ENCODE results near the gene KRTAP1-3.
"Not testable (repeated sequence)": the region's sequence is repeated elsewhere in the genome, so short reads cannot be mapped to it uniquely, and the experiment has no call there.

Gene KRTAP1-3

DNA sequence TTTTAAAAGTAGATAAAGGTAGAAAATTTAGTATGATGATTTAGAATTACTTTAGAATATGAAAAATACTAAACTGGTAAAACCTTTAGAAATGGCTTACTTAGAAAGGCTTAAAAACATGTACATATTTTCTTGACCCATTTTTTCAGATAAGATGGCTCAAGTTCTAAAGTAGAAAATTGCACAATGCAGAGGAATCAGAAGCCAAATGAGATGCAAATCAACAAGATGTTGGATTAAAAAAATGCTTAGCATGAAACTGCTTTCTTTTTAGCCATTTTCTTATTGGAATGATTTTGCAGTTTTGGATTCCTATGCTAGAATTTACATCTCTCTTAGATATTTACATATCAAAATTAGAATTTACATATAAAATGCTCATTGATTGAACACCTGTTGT is 24.2 kb downstream of the KRTAP1-3 start:
- DNase-seq (ENCODE audit: low read depth in 2 of 2) = no peak

DNA sequence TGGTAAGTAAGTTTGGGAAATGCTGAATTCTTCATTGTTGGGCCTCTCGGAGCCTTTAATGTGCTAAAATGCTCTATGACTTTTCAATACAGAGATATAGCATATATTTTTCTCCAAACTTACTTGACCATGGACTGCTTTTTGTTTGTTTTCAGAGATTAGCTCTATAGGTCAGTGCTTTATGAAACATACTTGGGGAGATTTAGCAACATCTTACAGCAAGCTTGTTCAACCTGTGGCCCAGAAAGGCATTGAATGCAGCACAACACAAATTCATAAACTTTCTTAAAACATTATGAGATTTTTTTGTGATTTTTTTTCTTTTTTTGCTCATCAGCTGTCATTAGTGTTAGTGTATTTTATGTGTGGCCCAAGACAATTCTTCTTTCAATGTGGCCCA is 24.7 kb downstream of the KRTAP1-3 start:
- no peak for DNase-seq (ENCODE audit: low read depth in 2 of 2)

DNA sequence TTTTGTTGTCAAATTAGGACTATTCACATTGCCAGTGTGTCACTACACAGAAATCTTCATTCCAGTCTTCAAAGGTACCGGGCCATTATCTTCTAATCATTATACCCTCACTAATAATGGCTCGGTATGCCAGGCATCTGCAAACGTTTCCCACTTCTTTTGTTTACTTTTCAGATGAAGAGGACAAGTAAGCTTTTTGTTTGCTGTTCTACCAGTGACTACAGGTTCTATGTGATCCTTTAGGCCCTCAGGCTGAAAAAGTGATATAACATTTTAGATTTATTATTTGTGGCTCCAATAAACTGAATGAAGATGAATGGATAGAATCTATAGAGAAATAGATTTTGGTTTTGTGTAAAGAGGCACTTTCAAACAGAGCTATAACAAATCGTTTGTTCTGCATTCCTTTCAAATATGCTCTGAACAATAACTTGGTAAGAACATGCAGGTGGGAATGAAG is 25.3 kb downstream of the KRTAP1-3 start:
- DNase-seq (ENCODE audit: low read depth in 2 of 2) = no peak

DNA sequence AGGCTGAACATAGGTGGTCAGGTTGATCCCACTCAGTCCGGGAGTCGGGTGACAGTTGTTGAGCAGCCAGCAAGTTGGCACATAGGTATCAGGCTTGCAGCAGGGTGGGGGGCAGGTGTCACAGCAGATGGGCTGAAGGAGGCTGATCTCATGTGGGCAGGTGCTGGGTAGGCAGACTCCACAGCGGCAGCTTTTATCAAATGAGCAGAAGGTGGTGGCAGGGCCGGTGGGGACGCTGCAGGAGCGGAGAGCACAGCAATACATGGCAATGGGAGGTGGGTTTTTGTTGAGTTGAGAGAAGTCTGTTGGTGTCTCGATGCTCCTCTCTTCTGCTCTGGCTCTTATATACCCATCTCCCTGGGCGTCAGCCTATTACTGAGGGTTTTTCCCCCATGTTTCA is 25.9 kb downstream of the KRTAP1-3 start, which contains the start of gene KRTAP3-1:
Gene KRTAP3-1, minus strand, starts transcription at position 318 of the 400 bp plus-strand sequence. Its CDS starts 54 bp downstream, at position 264.
- no peak for DNase-seq (ENCODE audit: low read depth in 2 of 2)

DNA sequence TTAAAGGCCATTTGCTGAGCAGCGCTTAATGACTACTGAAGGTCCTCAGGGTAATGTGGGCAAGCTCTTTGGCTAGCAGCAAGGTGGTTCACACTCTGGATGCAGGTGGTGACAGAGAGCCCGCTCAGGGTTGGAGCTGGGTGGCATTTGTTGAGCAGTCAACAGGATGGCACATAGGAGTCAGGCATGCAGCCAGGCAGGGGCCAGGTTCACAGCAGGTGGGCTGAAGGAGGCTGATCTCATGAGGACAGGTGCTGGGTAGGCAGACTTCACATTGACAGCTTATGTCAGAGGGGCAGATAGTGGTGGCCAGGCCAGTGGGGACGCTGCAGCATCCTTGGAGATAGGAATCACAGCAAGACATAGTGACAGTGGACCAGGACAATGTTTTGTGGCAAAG is 30.3 kb downstream of the KRTAP1-3 start:
- DNase-seq (ENCODE audit: low read depth in 2 of 2) = no peak

DNA sequence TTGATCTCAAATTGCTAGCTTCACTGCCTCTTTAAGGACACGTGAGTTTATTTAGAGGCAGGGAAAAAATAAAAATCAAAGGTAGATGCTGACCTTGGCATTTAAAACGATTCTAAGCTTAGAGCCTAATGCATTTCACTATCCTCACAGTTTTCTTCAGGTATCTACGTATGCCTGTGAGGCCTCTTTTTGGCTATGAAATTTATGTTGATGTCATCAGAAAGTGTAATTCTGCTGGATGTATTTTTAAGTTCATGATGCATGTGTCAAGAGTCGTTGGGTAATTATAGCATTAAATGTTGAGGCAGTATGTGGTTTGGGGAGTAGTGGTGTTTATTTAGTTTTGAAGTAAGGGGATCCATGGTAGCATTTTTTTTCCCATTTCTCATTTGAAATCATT is 30.7 kb downstream of the KRTAP1-3 start:
- no peak for DNase-seq (ENCODE audit: low read depth in 2 of 2)

DNA sequence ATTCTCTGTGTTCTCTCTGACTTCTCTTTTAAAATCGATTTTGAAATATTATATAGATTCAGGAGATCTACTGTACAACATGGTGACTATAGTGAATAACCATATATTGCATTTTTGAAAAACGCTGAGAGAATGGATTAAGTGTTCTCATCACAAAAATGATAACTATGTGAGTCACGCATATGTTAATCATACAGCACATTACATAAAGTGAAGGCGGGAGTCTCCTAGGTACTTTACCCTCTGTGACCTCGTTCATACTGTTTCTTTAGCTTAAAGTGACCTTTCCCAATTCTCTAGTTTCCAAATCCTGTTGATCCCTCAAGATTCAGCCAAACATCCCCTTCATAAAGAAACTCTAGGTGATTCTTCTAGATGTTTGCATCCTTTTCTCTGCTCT is 31.9 kb downstream of the KRTAP1-3 start:
- no peak for DNase-seq (ENCODE audit: low read depth in 2 of 2)

DNA sequence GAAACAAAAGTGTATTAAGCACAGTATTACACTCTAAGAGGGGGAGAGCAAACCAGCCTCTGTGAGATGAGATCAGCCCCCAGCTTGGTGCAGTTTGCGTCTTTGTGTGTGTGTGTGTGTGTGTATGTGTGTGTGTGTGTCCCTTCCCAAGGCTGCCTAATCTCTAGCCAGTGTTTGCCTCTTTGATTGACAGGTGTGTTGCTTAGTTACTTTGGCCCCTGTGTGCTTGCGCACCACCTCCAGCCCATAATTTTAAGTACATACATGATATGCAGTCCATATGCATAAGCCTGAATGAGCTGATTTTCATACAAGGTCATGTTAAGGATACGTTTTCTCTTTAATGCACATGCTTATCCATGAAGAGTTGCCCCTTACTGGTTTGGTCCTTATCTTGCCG is 32.9 kb downstream of the KRTAP1-3 start:
- DNase-seq (ENCODE audit: low read depth in 2 of 2) = no peak

DNA sequence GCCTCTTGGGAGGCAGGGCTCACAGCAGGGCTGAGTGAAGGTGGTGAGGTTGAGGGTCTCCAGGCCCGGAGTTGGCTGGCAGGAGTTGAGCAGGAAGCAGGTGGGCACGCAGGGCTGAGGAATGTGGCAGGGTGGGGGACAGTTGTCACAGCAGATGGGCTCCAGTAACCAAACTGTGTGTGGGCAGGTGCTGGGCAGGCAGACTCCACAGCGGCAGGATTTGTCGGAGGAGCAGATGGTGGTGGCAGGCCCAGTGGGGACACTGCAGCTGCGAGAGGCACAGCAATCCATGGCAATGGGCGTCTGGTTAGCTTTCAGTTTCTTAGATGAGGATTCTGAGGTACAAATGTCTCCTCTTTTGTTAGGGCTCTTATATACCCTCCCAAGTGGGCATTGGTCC is 35.1 kb downstream of the KRTAP1-3 start, which contains the start of gene KRTAP3-2:
Gene KRTAP3-2, minus strand, starts transcription at position 344 of the 400 bp plus-strand sequence. Its CDS starts 53 bp downstream, at position 291.
- DNase-seq (ENCODE audit: low read depth in 2 of 2) = not testable (repeated sequence)

DNA sequence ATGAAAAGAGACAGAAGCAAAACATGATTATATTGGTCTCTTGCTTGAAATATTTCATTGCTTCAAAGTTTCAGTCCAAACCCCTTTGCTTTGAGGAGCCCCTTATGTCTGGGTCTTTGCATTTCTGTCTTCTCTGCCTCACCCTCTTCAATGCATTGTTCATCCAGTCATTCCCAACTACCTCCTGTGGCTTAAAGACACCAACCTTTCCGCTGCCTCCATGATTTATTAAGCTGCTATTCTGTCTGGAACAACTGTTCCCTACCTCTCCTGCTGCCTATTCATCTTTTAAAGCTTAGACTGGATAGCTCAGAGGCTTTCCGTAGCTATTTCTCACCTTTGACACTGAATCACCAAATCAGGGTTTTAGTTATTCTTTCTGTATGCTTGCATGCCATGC is 37.3 kb downstream of the KRTAP1-3 start:
- DNase-seq (ENCODE audit: low read depth in 2 of 2) = no peak

DNA sequence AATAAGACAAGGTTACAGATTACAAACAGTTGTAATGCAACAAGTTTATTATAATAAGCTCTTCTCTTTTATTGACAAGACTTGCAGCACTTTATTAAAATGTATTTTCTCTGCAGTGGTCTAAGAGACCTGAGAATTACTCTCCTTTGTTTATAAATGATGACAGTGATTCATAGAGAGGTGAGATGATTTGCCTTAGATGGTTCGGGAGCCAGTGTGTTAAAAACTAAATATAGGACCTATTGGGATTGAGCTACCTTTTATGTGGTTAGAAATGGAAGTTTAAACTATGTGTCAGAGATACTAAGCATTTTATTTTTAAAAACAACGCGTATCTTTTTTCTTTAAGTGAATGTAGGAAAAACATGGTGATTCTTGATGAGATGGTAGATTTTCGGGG is 37.8 kb downstream of the KRTAP1-3 start:
- no peak for DNase-seq (ENCODE audit: low read depth in 2 of 2)

DNA sequence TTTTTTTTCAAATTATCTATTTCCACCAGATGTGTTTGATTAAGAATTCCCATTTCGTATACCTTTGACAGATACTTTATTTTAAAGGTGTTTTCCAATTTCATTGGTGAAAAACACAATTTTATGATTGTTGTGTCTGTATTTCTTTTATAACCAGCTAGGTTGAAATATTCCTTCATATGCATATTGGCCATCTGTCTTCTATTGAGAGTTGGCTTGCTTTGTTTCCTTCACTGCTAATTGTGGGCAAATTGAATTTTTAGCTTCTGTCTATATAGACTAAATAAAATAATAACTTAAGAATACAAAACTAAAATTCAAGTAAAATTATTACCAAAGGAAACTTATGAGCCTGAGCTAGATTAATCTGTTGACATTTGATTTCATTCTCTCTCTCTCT is 39.6 kb downstream of the KRTAP1-3 start:
- DNase-seq (ENCODE audit: low read depth in 2 of 2) = no peak

DNA sequence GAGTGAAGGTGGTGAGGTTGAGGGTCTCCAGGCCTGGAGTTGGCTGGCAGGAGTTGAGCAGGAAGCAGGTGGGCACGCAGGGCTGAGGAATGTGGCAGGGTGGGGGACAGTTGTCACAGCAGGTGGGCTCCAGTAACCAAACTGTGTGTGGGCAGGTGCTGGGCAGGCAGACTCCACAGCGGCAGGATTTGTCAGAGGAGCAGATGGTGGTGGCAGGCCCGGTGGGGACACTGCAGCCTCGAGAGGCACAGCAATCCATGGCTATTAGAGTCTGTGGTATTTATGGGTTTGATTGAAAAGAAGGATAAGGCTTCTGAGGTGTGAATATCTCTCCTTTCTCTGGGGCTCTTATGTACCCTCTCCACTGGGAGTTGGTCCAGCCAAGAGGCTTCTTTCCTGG is 40.8 kb downstream of the KRTAP1-3 start, which contains the start of gene KRTAP3-3:
Gene KRTAP3-3, minus strand, starts transcription at position 326 of the 400 bp plus-strand sequence. Its CDS starts 67 bp downstream, at position 259.
- DNase-seq (ENCODE audit: low read depth in 2 of 2) = no peak

DNA sequence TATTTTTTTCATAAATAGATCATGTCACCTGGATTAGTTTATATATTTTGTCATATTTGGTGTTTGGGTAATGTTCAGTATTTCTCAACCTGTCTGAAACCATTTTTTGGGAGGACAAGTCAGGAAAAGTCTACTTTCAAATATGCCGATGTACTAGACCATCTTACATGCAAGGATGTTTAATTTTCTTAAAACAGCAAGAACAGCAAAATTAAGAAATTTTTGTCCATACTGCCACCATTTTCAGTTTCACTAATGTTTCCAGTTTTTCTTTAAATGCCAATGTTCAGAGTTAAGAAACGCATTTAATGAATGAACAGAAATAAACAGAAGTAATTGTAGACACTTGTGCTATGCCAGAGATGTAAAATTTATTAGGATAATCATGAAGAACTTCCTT is 41.6 kb downstream of the KRTAP1-3 start:
- no peak for DNase-seq (ENCODE audit: low read depth in 2 of 2)

DNA sequence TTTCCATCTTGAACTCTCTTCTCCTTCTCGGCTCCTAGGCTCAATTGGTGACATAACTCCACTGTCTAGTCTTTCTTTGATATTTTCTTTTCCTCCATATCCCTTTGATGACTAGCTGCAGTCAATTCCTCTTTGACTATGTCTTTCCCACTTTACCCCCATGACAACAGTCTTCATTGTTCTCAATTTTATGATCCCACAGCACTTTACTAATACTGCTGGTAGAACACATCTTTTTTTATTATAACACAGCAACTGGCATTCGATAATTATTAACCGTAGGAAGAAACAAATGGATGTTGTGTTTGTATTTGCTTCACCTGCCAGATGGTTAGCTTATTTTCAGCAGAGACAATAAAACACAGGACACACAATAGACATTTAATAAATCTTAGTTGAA is 42.0 kb downstream of the KRTAP1-3 start:
- no peak for DNase-seq (ENCODE audit: low read depth in 2 of 2)

DNA sequence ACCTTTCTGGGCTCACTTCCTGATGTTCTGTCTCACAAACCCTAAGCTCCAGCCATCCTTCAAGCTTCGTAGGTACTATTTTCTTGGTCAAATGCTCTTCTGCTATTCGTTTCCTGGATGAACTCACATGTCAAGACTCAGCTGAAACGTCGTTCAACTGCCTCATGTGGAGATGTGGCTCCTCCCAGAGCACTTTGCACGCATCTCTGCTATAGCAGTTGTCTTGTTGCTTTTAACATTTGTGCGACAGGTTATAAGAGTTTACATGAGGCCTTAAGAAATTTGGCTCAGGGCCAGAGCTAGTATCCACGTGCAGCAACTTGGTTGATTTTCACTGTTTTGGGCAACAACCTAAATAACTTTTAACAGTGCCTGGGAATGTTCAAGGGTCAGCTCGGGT is 47.8 kb downstream of the KRTAP1-3 start:
- no peak for DNase-seq (ENCODE audit: low read depth in 2 of 2)

DNA sequence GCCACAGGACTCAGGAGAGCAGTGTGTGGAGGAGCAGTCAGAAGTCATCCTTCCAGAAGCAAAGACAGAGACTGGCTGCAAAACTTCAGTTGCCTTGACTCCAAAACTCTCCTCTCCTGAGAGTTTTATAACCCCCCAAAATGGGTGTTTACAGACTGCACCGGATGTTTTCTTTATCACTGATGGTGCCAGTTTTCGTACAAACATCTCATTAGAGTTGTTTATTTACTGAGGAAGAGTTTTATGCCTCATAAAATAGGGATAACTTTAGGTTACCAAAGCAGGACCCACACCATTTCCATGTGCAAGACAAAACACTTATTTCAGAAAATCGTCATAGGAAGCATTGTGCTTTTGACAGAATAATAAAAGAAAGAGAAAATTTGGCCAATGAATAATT is 50.4 kb downstream of the KRTAP1-3 start, which contains the start of gene KRT40:
Gene KRT40, minus strand, starts transcription at position 101 of the 400 bp plus-strand sequence. Its CDS starts 53 bp downstream, at position 48.
- no peak for DNase-seq (ENCODE audit: low read depth in 2 of 2)

All from stimulated activated CD4-positive, alpha-beta T cell treated with anti-CD3 and anti-CD28 coated beads, Interleukin-15, amount 100 ng/mL, for 48 hours (primary cell).